Stimulated activated CD4-positive, alpha-beta T cell treated with anti-CD3 and anti-CD28 coated beads, TNF-alpha, amount 100 ng/mL, for 24 hours (primary cell): ENCODE data around the gene NR1H4.
"Not testable (repeated sequence)": the region's sequence is repeated elsewhere in the genome, so short reads cannot be mapped to it uniquely, and the experiment has no call there.

Experiments
- DNase-seq, 3 experiments: peaks; one replicate each; pipeline ENCODE4 v3.0.0-alpha.2; 2020; ENCODE audit warnings: low read depth in 3 of 3

NR1H4 gene

GRCh38 chr12:100472325-100472724 is 1.3 kb upstream of the NR1H4 start:
- DNase-seq = no peak

- DNase-seq = no peak
Measured at GRCh38 chr12:100473050-100473715, 483 bp upstream of the NR1H4 start.

GRCh38 chr12:100474617-100475016 is 951 bp downstream of the NR1H4 start:
- DNase-seq = no peak

- DNase-seq = no peak
Measured at GRCh38 chr12:100476013-100476751, 2.5 kb downstream of the NR1H4 start.

GRCh38 chr12:100481021-100481420 is 7.4 kb downstream of the NR1H4 start:
- DNase-seq = no peak

- DNase-seq = no peak
Measured at GRCh38 chr12:100484183-100484886, 10.7 kb downstream of the NR1H4 start.

GRCh38 chr12:100484891-100485471 is 11.3 kb downstream of the NR1H4 start:
- DNase-seq = no peak

- no peak for DNase-seq
Measured at GRCh38 chr12:100485983-100486382, 12.3 kb downstream of the NR1H4 start.

GRCh38 chr12:100489251-100489820 is 15.7 kb downstream of the NR1H4 start:
- DNase-seq = no peak

- DNase-seq = no peak
Measured at GRCh38 chr12:100490056-100490455, 16.4 kb downstream of the NR1H4 start.

GRCh38 chr12:100491104-100491503 is 17.4 kb downstream of the NR1H4 start:
- DNase-seq = no peak

- no peak for DNase-seq
Measured at GRCh38 chr12:100493396-100494012, 19.8 kb downstream of the NR1H4 start.

GRCh38 chr12:100494026-100494425 is 20.4 kb downstream of the NR1H4 start:
- no peak for DNase-seq

- no peak for DNase-seq
Measured at GRCh38 chr12:100494538-100494937, 20.9 kb downstream of the NR1H4 start.

GRCh38 chr12:100497105-100497795 is 23.6 kb downstream of the NR1H4 start:
- DNase-seq = no peak

GRCh38 chr12:100498141-100498540 is 24.5 kb downstream of the NR1H4 start:
- DNase-seq = no peak

- DNase-seq = no peak
Measured at GRCh38 chr12:100499416-100499815, 25.8 kb downstream of the NR1H4 start.

GRCh38 chr12:100502718-100503117 is 29.1 kb downstream of the NR1H4 start:
- DNase-seq = not testable (repeated sequence)

GRCh38 chr12:100503228-100503628 is 29.6 kb downstream of the NR1H4 start:
- no peak for DNase-seq

GRCh38 chr12:100504804-100505203 is 31.1 kb downstream of the NR1H4 start:
- no peak for DNase-seq

- DNase-seq = no peak
Measured at GRCh38 chr12:100508751-100509150, 35.1 kb downstream of the NR1H4 start.
